Left lung (tissue), 10 donors: Measurements from ENCODE around the gene RAB27A. TPM values are rescaled to one million over a fixed set of nuclear protein-coding genes. Genes with fewer than 3 reads are reported as not detected.
A peak's percentile ranks its signal among the peaks of the same experiment; 100 is the strongest.

Experiments
- ATAC-seq: fragments of 200-7000 bp; cut with Tn5 transposase; one replicate; pipeline ENCODE4 v1.9.1; 2020; ENCODE audit warnings: moderate library complexity
- DNase-seq, 4 donors: peaks; one replicate each; pipeline ENCODE4 v3.0.0-alpha.2; 2013 to 2020
- H3K27ac ChIP-seq, 2 donors: fragments of 200-600 bp; sonication (generic) in 1 of 2; one replicate each; pipeline versions ENCODE4 v1.5.0 to v1.8.0; 2020 to 2021
- H3K27me3 ChIP-seq, 2 donors: fragments of 200-600 bp; sonication (generic) in 1 of 2; one replicate each; pipeline versions ENCODE4 v1.5.0 to v1.8.0; 2020 to 2021
- H3K36me3 ChIP-seq, 2 donors: fragments of 200-600 bp; sonication (generic) in 1 of 2; one replicate each; pipeline versions ENCODE4 v1.5.0 to v1.8.0; 2020 to 2021
- H3K4me1 ChIP-seq, 2 donors: fragments of 200-600 bp; one replicate each; pipeline ENCODE4 v1.8.0; 2021
- H3K4me3 ChIP-seq, 2 donors: fragments of 200-600 bp; sonication (generic) in 1 of 2; one replicate each; pipeline versions ENCODE4 v1.5.0 to v1.8.0; 2020 to 2021; ENCODE audit warnings: mild to moderate bottlenecking in 1 of 2
- H3K9me3 ChIP-seq, 2 donors: fragments of 200-600 bp; sonication (generic) in 1 of 2; one replicate each; pipeline versions ENCODE4 v1.5.0 to v1.8.0; 2020 to 2021
- intact Hi-C, 2 donors: fragments of 100-400 bp; cut with DNase I; formaldehyde crosslinking; loops; one replicate each; pipeline versions ENCODE4 v1.11.2 to v1.14.2; 2022
- polyA plus RNA-seq, 6 donors: library from polyadenylated mRNA; unstranded; fragments of 120-200 nt; gene quantifications; one replicate each; pipeline ENCODE4 v1.2.1, GENCODE V29; 2013; ENCODE audit not compliant: insufficient read length in 6 of 6
- total RNA-seq, 2 donors: library from RNA; stranded (reverse); fragmentation: NEBNext Ultra II Directional; extraction: Animal tissue kit (Norgen Biotek cat#: 25700); gene quantifications; one replicate each; pipeline ENCODE4 v1.2.1, GENCODE V29; 2021
- TF ChIP-seq, protein P1 (sequence below), 2 donors: fragments of 200-600 bp; sonication (generic) in 1 of 2; IDR thresholded peaks; one replicate each; pipeline versions ENCODE4 v1.5.0 to v1.8.0; 2021; ENCODE audit warnings: antibody characterized with exemption in 2 of 2
- donor health status: DM: no; HTN: yes; CAD: no.
- donor health status: DM: no; HTN: no; CAD: no.

Gene RAB27A
- total and polyA plus RNA-seq, 8 donors, result 29.6 to 85.7 (median 40.9) TPM

DNA sequence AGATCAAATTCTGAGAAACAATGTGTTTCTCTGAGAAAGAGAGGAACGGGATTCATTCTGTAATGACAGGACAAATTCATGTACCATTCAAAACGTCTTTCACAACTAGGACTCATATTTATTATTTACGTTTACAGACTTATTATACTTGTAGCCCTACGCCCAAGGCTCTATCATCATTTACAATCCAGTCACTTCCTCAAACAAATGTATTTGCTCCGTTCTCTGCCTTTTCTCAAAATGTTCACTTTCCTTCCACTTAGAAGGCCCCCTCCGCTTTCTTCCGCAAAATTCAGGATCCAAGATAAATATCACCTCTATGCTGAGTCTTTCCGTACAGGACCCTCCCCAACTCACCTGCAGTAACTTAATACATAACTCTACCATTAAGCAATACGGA, 93.6 kb downstream of the RAB27A start:
- intact Hi-C loops, result no loop called here
- no peaks in the 10 kb centered on the region for H3K9me3 ChIP-seq
- no peaks in the 10 kb centered on the region for H3K27me3 ChIP-seq
- peaks cover 0 to 17% of the 10 kb centered on the region in 2 donors for H3K36me3 ChIP-seq
- TF ChIP-seq, protein P1, sequence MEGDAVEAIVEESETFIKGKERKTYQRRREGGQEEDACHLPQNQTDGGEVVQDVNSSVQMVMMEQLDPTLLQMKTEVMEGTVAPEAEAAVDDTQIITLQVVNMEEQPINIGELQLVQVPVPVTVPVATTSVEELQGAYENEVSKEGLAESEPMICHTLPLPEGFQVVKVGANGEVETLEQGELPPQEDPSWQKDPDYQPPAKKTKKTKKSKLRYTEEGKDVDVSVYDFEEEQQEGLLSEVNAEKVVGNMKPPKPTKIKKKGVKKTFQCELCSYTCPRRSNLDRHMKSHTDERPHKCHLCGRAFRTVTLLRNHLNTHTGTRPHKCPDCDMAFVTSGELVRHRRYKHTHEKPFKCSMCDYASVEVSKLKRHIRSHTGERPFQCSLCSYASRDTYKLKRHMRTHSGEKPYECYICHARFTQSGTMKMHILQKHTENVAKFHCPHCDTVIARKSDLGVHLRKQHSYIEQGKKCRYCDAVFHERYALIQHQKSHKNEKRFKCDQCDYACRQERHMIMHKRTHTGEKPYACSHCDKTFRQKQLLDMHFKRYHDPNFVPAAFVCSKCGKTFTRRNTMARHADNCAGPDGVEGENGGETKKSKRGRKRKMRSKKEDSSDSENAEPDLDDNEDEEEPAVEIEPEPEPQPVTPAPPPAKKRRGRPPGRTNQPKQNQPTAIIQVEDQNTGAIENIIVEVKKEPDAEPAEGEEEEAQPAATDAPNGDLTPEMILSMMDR (IDR thresholded peaks at IDR 0.05), result no peak
- H3K4me1 ChIP-seq, result peaks cover 17 to 44% of the 10 kb centered on the region in 2 donors
- H3K4me3 ChIP-seq, result peak overlapping the region; percentile 86 to 92
- DNase-seq (no peak), ATAC-seq (no peak)
- peak overlapping the region; percentile 76 to 97 for H3K27ac ChIP-seq

DNA sequence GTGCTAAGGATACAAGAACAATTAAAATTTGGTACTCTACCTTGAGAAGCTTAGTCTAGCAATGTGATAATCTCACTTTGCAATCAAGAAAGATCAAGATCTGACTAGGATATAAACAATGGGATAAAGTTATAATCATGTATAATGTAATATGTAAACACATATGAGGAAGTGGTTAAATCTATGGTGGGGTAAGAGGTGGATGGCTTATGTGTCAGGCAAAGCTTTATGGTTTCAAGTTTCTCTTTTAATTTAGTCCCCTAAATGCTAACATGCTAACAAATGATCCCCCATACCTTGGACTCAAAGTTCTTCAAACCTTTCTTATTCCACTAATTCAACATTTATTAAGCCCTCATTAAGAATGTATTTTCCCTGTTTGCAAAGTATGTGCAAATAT, 95.4 kb downstream of the RAB27A start:
- peaks cover 17 to 44% of the 10 kb centered on the region in 2 donors for H3K4me1 ChIP-seq
- ATAC-seq (no peak), DNase-seq (no peak)
- H3K27me3 ChIP-seq, result no peaks in the 10 kb centered on the region
- H3K36me3 ChIP-seq, result peaks cover 0 to 34% of the 10 kb centered on the region in 2 donors
- H3K27ac ChIP-seq, result no peak overlapping the region
- no peaks in the 10 kb centered on the region for H3K9me3 ChIP-seq
- intact Hi-C loops, result no loop called here
- no peak overlapping the region for H3K4me3 ChIP-seq
- TF ChIP-seq, protein P1 (IDR thresholded peaks at IDR 0.05), result no peak

DNA sequence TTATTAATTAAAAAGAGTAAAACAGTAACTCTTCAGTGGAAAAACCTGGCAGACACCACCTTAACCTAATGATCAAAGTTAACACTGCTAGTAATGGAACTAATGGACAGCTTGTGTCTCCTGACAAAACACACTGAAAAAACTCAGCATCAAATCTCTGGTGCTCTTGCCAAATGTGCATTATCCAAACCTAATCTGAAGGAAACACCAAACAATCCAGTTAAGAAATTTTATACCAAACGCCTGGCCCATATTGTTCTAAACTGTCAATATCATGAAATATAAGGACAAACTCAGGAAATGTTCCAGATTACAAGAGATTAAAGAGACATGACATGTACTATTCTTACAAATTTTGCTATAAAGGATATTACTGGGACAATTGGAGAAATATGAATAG, 103.3 kb downstream of the RAB27A start:
- H3K4me1 ChIP-seq, result peaks cover 0 to 18% of the 10 kb centered on the region in 2 donors
- peaks cover 0 to 81% of the 10 kb centered on the region in 2 donors for H3K36me3 ChIP-seq
- DNase-seq, result no peak
- H3K9me3 ChIP-seq, result no peaks in the 10 kb centered on the region
- intact Hi-C loops, result no loop called here
- no peak overlapping the region for H3K4me3 ChIP-seq
- H3K27ac ChIP-seq, result no peak overlapping the region
- TF ChIP-seq, protein P1 (IDR thresholded peaks at IDR 0.05), result no peak
- H3K27me3 ChIP-seq, result no peaks in the 10 kb centered on the region
- ATAC-seq, result no peak

DNA sequence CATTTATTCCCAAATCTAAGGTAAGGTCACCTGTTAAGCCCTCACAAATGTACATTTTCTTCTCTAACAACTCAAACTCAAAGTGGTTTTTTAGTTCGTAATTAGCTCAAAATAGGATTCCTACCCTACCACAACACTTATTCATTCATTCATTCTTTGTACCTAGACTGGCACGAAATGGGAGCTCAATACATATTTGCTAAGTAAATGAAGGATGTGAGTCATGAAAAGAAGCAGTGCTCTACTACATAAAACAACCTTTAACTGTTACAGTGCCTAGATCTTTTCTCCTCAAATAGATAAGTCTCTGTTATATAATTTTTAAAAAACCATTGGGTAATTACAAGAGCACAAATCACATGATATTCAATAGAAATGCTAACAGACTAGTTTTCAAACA, 105.9 kb downstream of the RAB27A start:
- DNase-seq (no peak), ATAC-seq (no peak)
- H3K4me3 ChIP-seq, result no peak overlapping the region
- no peak overlapping the region for H3K27ac ChIP-seq
- TF ChIP-seq, protein P1 (IDR thresholded peaks at IDR 0.05), result no peak
- no peaks in the 10 kb centered on the region for H3K27me3 ChIP-seq
- intact Hi-C loops, result no loop called here
- H3K4me1 ChIP-seq, result peaks cover 0 to 15% of the 10 kb centered on the region in 2 donors
- H3K36me3 ChIP-seq, result peaks cover 0 to 77% of the 10 kb centered on the region in 2 donors
- H3K9me3 ChIP-seq, result no peaks in the 10 kb centered on the region

DNA sequence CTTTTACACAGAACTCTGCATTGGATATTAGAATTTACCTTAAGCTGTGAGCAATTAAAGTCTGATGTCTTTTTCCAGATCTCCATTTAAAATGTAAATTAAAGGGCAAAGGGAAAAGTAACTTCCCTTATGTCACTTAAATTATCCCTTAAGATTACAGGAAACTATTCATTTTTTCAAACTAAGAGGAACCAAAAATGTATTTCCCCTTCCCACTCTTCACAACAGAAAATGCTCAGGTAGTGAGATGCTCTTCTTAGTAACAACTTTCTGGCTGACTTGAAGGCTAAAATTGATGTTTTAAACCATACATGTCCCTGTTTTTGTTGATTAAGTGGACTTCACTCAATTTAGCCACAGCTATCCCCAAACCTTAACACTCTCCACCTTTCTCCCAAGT, 110.5 kb downstream of the RAB27A start:
- TF ChIP-seq, protein P1 (IDR thresholded peaks at IDR 0.05), result no peak
- intact Hi-C loops, result no loop called here
- Histone ChIP-seq H3K27ac (no peak overlapping the region), H3K27me3 (no peaks in the 10 kb centered on the region), H3K4me1 (no peaks in the 10 kb centered on the region), H3K36me3 (peaks cover 0 to 59% of the 10 kb centered on the region in 2 donors), H3K9me3 (no peaks in the 10 kb centered on the region), H3K4me3 (no peak overlapping the region)
- no peak for ATAC-seq
- no peak for DNase-seq
